ENCODE measurements around the gene VPS26C. TPM values are rescaled to one million over a fixed set of nuclear protein-coding genes. Genes with fewer than 3 reads are reported as not detected.

VPS26C gene
- total and polyA plus RNA-seq, 5 experiments from 2014 or later = 60.1 to 77.8 (median 72.7) TPM

DNA sequence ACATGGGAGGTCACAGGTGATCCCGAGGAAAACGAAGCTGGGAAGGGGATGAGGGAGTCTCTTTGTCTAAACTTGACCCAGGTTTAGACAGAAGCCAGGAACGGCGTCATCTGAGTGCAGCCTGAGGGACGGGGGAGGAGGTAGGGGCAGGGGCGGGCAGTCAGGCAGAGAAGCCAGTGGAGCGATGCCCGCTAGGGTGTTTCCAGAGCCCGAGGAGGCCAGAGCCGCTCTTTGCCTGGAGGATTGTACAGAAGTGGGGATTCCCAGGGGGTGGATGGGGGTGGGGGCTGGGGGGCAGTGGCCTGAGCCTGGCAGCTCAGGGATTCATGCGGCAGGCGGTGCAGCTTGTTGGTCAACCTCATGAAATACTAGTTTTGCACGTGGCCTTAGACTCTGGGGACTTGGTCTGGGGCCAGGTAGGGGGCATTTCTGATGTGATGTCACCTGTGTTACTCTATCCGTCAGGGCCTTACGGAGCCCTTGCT is 58.4 kb downstream of the VPS26C start:
- DNase-seq (no peak), ATAC-seq (no peak)
- Mint-ChIP-seq H3K9me3 (peaks cover 0 to 5% (median 0%) of the 10 kb centered on the region in 9 donors), H3K4me3 (peak overlapping the region in 1 of 10 donors; percentile 35), H3K36me3 (peaks cover 2 to 4% (median 2%) of the 10 kb centered on the region in 3 donors), H3K27ac (peak overlapping the region in 4 of 10 donors; percentile 1 to 80 (median 60)), H3K27me3 (peaks cover 0 to 9% (median 0%) of the 10 kb centered on the region in 5 donors), H3K4me1 (peaks cover 13 to 23% (median 16%) of the 10 kb centered on the region in 4 donors)
- POLR2A ChIA-PET = interaction anchor here (1.2 kb wide), 1 partner anchor 12 kb away, joined by 3 read pairs; no protein-coding TSS in a partner anchor

DNA sequence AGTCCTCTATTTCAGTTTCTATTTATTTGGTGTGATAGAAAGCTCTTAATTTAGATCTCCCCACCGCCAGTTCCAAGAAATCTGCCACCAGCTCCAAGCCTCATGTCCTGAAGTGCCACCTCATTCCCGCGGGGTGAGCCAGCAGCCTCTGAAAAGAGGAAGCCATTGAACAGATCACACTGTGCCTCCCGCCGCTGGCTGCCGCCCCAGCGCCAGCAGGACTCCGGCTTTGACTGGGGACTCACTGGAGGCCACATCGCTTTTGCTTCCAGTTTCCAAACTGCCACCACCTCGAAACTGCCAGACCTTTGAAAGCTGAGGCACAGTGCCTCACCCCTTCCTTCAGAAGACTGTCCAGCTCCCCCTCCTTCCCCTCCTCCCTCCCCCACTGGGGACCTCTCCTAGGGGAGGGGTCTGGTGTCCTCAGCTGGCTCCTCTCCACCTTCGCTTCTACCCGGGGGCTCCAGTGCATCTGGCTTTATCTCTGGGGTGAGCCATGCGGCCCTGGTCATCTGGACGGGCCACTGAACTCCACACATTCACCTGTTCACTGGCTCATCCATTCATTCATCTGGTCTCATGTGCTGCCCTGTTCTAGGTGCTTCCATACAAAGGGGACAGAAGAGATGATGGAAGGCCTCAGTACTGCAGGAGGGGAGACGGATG is 58.9 kb downstream of the VPS26C start:
- Mint-ChIP-seq H3K4me3 (peak overlapping the region in 7 of 10 donors; percentile 12 to 71 (median 35)), H3K27ac (peak overlapping the region in 8 of 10 donors; percentile 6 to 80 (median 60)), H3K9me3 (peaks cover 0 to 5% (median 0%) of the 10 kb centered on the region in 9 donors), H3K36me3 (peaks cover 4 to 7% (median 5%) of the 10 kb centered on the region in 3 donors), H3K4me1 (peaks cover 13 to 23% (median 16%) of the 10 kb centered on the region in 4 donors), H3K27me3 (peaks cover 0 to 9% (median 0%) of the 10 kb centered on the region in 5 donors)
- POLR2A ChIA-PET = interaction anchor here (1.2 kb wide), 1 partner anchor 12 kb away, joined by 3 read pairs; no protein-coding TSS in a partner anchor
- ATAC-seq (peak; percentile 43 to 53), DNase-seq (no peak)

DNA sequence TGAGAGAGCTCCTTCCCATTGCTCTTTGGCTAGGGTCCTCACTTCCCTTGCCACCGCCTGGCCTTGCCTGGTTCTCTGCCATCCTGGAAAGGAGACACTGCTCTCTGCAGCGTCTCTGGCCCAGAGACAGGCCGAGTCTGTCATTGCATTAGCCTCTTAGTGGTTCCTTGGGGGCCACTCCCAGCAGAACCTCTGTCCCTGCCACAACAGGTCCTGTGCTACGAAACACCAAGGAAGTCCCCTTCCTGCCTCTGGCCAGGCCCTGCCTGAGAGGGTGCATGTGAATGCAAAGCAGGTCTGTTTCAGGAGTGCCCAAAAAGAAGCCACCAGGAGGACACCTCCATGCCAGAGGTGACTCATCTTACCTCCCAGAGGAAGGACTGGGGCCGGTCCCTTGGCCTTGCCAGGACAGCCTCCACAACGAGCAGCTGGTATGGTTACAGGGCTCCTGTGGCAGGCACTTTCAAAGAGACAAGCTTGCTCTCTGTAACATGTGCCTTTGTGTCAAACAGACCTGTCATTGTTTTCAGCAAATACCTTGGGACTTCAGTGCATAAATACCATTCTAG is 59.6 kb downstream of the VPS26C start:
- peaks cover 0 to 5% (median 0%) of the 10 kb centered on the region in 9 donors for H3K9me3 Mint-ChIP-seq
- peak overlapping the region in 7 of 10 donors; percentile 22 to 66 (median 52) for H3K27ac Mint-ChIP-seq
- peaks cover 13 to 23% (median 16%) of the 10 kb centered on the region in 4 donors for H3K4me1 Mint-ChIP-seq

DNA sequence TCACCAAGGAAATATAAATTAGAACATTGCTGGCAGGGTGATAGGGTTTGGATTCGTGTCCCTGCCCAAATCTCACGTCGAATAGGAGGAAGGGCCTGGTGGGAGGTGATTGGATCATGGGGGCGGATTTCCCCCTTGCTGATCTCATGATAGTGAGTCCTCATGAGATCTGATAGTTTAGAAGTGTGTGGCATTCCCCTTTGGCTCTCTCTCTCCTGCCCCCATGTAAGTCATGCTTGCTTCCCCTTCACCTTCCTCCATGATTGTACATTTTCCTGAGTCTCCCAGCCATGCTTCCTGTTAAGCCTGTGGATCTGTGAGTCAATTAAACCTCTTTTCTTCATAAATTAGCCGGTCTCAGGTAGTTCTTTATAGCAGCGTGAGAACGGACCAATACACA is 60.6 kb downstream of the VPS26C start:
- POLR2A ChIA-PET = interaction anchor here (1.4 kb wide), 1 partner anchor 11 kb away, joined by 3 read pairs; no protein-coding TSS in a partner anchor
- DNase-seq = no peak
- Mint-ChIP-seq H3K36me3 (peaks cover 8 to 24% (median 15%) of the 10 kb centered on the region in 3 donors), H3K4me1 (peaks cover 13 to 23% (median 16%) of the 10 kb centered on the region in 4 donors), H3K27ac (peak overlapping the region in 1 of 10 donors; percentile 68), H3K27me3 (peaks cover 0 to 9% (median 0%) of the 10 kb centered on the region in 5 donors), H3K4me3 (no peak overlapping the region), H3K9me3 (peaks cover 0 to 2% (median 0%) of the 10 kb centered on the region in 9 donors)
- ATAC-seq = no peak

More for the DNA sequence above, 59.6 kb downstream of the VPS26C start:
- DNase-seq = no peak
- POLR2A ChIA-PET = interaction anchor here (1.2 kb wide), 1 partner anchor 13 kb away, joined by 3 read pairs; no protein-coding TSS in a partner anchor
- H3K4me3 Mint-ChIP-seq = peak overlapping the region in 5 of 10 donors; percentile 19 to 71 (median 41)
- peaks cover 0 to 9% (median 0%) of the 10 kb centered on the region in 5 donors for H3K27me3 Mint-ChIP-seq
- H3K36me3 Mint-ChIP-seq = peaks cover 5 to 14% (median 11%) of the 10 kb centered on the region in 3 donors
- ATAC-seq = peak; percentile 65

DNA sequence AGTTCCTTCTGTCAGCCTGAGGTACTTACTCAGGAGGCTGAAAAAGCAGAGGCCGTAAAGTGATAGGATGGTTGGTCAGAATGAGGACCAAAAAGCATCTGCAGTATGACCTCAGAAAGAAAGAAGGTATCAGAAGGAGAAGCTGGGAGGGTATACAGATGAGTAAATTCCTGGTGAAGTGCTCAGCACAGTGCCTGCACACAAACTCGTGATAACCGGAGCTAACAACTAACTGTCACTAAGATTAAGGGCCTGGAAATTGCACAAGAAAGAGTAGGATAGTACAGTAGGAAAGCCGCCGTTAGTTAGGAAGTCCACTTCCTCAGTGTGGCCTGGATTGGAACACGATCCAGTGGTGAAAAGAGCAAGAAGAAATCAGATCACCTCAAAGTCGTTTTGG is 62.6 kb downstream of the VPS26C start:
- no peak for ATAC-seq
- no peak for DNase-seq
- Mint-ChIP-seq H3K36me3 (peaks cover 6 to 39% (median 29%) of the 10 kb centered on the region in 3 donors), H3K27ac (peak overlapping the region in 2 of 10 donors; percentile 45 to 46), H3K4me3 (no peak overlapping the region), H3K9me3 (no peaks in the 10 kb centered on the region), H3K4me1 (peaks cover 12 to 18% (median 16%) of the 10 kb centered on the region in 4 donors), H3K27me3 (peaks cover 0 to 8% (median 0%) of the 10 kb centered on the region in 5 donors)
- POLR2A ChIA-PET = interaction anchor here (0.6 kb wide), 1 partner anchor 21 kb away, joined by 3 read pairs; no protein-coding TSS in a partner anchor

DNA sequence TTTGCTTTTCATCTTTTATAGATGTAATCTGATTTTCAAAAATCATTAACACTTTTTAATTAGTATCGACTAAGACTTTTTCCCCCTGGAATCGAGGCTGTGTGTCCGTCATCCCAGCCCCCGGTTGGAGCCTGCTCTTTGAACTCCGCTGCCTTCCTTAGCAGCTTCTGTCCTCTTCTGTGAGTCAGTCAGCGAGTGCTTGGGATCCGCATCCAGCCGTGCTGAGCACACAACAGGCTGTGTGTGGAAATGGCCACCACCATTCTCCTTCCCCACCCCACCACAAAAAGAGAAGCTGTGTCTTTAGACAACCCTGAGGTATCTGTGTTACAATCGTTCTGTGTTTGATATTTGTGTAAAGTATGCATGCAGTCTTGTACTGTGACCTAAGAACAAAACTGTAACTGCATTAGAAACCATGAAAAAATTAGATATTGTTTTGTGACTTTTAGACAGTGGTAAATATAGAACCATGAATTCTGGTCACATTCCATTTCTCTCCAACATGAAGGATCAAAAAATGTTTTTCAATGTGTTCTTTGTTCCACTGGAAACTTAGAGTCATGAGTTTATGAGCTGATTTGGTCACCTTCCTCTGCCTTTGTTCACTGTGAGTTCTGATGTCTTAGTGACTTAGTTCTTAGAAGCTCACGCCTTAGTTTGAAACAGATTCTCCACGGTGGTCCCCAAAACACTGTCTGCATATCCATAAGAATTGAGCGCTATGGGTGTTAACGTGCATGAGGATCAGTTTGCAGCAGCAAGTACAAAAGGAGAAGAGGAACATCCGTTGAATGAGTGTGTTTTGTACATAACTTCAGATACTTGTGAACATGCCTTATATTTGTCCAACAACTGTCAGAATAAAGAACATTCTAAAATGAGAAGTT is 64.7 kb downstream of the VPS26C start:
- no peak overlapping the region for H3K4me3 Mint-ChIP-seq
- no peaks in the 10 kb centered on the region for H3K9me3 Mint-ChIP-seq
- DNase-seq (no peak), ATAC-seq (no peak)
- H3K27ac Mint-ChIP-seq = peak overlapping the region in 1 of 10 donors; percentile 24
- H3K4me1 Mint-ChIP-seq = peaks cover 4 to 5% (median 4%) of the 10 kb centered on the region in 4 donors
- H3K36me3 Mint-ChIP-seq = peaks cover 6 to 57% (median 42%) of the 10 kb centered on the region in 3 donors
- POLR2A ChIA-PET = no interaction called here
- H3K27me3 Mint-ChIP-seq = no peaks in the 10 kb centered on the region

DNA sequence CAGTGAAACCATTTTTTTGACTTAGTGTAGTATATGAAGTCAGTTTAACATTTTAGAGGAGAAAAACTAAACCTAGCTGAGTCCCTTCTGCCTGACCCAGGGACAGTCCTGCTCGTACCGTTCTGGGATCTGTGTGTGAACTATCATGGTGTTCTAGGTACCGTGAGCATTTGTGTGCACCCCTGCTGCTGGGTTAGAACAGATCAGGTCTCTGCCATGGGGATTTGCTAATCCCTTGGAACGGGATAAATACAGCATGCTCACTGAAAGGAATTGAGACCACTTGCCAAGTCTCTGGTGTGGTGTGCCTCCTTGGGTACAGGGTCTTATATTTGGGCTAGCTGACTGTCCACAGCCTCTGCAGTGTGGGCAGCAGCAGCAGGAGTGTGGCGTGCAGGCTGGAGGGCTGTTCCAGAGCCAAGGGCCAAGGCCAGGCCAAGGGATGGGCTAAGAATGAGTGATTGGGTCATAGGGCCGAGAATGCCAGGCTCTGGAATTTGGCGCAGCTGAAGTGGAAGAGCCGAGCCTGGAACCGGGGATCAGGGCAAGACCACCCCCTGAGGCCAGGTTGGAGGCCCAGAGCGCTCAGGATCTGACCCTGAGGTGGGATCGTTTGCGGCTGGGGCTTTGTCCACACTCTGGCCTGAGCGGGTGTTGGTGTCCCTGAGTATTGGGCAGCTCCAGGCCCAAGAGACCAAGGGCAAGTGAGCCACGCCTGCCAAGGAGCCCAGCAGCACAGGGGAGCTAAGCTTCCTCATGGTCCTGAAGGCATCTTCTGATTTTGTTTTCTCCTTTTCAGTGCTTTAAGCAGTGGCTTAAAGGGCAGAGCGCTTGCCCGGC is 66.3 kb downstream of the VPS26C start:
- DNase-seq = no peak
- Mint-ChIP-seq H3K4me3 (no peak overlapping the region), H3K36me3 (peaks cover 6 to 73% (median 42%) of the 10 kb centered on the region in 3 donors), H3K27ac (peak overlapping the region in 1 of 10 donors; percentile 78), H3K27me3 (no peaks in the 10 kb centered on the region), H3K9me3 (no peaks in the 10 kb centered on the region), H3K4me1 (no peaks in the 10 kb centered on the region)
- POLR2A ChIA-PET = no interaction called here
- no peak for ATAC-seq

DNA sequence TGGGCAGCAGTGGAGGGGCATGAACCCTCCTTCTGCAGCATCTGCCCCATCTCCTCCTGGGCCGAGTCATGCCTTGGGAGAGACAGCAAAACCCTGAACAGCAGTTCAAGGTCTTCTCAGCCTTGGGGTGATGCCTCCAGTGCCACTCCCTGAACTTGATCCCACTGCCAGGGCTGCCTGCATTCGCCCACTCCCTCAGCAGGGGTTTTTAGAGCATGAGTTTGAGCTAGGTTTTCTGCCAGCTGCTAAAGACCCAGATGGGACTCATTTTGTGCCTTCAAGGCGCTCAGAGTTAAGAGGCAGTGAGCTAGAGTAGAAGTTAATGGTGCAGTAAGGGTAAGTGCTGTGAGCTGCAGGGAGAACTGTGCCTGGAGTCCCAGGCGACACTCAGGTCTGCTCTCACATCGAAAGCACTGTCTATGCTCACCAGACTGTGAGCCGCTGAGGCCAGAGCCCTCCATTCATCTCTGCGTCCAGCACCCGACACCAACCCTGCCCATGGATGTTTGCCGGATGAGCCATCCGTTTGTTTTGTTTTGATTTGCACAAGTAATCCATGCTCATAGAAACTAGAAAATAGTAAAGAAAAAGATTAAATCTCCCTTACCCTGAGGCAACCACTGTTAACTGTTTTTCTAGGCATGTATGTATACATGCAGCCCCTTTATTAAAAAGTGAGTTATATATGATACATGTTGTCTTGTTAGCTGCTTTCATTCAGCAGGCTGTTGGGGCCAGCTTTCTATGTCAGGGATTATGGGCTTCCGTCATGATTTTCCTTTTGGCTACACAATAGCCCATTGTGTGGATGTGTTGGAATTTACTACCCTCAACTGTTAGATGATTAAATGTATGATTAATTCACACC is 67.8 kb downstream of the VPS26C start:
- no peak for ATAC-seq
- DNase-seq = no peak
- H3K27ac Mint-ChIP-seq = peak overlapping the region in 1 of 10 donors; percentile 63

DNA sequence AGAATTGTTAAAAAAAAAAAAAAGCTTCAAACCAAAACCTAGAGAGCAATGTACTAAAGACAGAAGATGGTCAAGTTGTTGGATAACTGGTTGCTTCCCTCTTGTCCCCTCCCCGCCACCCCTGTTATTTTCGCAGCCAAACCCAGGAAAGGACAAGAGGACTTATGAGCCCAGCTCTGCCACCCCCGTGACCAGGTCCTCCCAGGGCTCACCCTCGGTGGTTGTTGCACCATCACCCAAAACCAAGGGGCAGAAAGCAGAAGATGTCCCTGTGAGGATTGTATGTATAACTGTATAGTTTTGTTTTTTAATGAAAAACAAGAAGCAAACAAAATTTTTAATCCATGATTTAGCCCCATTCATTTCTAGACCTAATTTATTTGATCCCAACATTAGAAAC is 69.4 kb downstream of the VPS26C start:
- no peak overlapping the region for H3K4me3 Mint-ChIP-seq
- POLR2A ChIA-PET = interaction anchor here (1.0 kb wide), 1 partner anchor 69 kb away, joined by 3 read pairs; the partner anchor contains the start of gene VPS26C
- peak overlapping the region in 2 of 10 donors; percentile 13 to 22 for H3K27ac Mint-ChIP-seq
- no peaks in the 10 kb centered on the region for H3K9me3 Mint-ChIP-seq
- peaks cover 6 to 90% (median 49%) of the 10 kb centered on the region in 3 donors for H3K36me3 Mint-ChIP-seq
- no peaks in the 10 kb centered on the region for H3K27me3 Mint-ChIP-seq
- no peak for DNase-seq
- no peaks in the 10 kb centered on the region for H3K4me1 Mint-ChIP-seq
- no peak for ATAC-seq

More for the DNA sequence above, 67.8 kb downstream of the VPS26C start:
- no peaks in the 10 kb centered on the region for H3K27me3 Mint-ChIP-seq
- POLR2A ChIA-PET = no interaction called here
- H3K4me1 Mint-ChIP-seq = no peaks in the 10 kb centered on the region
- H3K36me3 Mint-ChIP-seq = peaks cover 6 to 86% (median 51%) of the 10 kb centered on the region in 3 donors
- no peaks in the 10 kb centered on the region for H3K9me3 Mint-ChIP-seq
- H3K4me3 Mint-ChIP-seq = no peak overlapping the region

DNA sequence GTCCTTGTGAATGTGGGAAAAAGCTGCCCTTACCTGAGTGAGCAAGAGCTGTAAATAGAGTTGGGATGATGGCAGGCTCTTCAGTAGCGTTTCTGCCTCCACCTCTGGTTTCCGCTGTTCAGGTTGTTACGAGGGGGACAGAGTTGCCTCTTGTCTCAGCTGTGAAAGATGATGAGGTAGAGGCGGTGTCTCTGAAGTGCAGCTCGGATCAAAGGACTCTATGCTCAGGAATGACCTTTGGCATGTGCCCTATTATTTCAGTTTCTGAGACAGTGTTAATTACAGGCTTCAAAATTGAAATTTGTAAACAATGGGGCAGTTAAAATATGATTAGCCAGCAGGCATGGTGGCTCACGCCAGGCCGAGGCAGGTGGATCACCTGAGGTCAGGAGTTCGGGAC is 70.3 kb downstream of the VPS26C start:
- H3K9me3 Mint-ChIP-seq = no peaks in the 10 kb centered on the region
- peaks cover 0 to 90% (median 47%) of the 10 kb centered on the region in 3 donors for H3K36me3 Mint-ChIP-seq
- H3K27ac Mint-ChIP-seq = no peak overlapping the region
- no peaks in the 10 kb centered on the region for H3K4me1 Mint-ChIP-seq
- POLR2A ChIA-PET = interaction anchor here (1.0 kb wide), 1 partner anchor 70 kb away, joined by 3 read pairs; the partner anchor contains the start of gene VPS26C
- no peak overlapping the region for H3K4me3 Mint-ChIP-seq
- DNase-seq = no peak
- no peak for ATAC-seq
- H3K27me3 Mint-ChIP-seq = no peaks in the 10 kb centered on the region

All from naive thymus-derived CD8-positive, alpha-beta T cell (primary cell).